ENCODE data around the gene ESPN.
A peak's percentile ranks its signal among the peaks of the same experiment; 100 is the strongest.

ESPN gene

GRCh38 chr1:6460301-6461050 is 35.9 kb downstream of the ESPN start:
- TF ChIP-seq CTCF (conservative IDR thresholded peaks at IDR 0.05) = no peak
- no peak overlapping the region for H3K27ac ChIP-seq

GRCh38 chr1:6461051-6461530 is 36.5 kb downstream of the ESPN start:
- no peak overlapping the region for H3K27ac ChIP-seq
- no peak for TF ChIP-seq CTCF (conservative IDR thresholded peaks at IDR 0.05)

DNA sequence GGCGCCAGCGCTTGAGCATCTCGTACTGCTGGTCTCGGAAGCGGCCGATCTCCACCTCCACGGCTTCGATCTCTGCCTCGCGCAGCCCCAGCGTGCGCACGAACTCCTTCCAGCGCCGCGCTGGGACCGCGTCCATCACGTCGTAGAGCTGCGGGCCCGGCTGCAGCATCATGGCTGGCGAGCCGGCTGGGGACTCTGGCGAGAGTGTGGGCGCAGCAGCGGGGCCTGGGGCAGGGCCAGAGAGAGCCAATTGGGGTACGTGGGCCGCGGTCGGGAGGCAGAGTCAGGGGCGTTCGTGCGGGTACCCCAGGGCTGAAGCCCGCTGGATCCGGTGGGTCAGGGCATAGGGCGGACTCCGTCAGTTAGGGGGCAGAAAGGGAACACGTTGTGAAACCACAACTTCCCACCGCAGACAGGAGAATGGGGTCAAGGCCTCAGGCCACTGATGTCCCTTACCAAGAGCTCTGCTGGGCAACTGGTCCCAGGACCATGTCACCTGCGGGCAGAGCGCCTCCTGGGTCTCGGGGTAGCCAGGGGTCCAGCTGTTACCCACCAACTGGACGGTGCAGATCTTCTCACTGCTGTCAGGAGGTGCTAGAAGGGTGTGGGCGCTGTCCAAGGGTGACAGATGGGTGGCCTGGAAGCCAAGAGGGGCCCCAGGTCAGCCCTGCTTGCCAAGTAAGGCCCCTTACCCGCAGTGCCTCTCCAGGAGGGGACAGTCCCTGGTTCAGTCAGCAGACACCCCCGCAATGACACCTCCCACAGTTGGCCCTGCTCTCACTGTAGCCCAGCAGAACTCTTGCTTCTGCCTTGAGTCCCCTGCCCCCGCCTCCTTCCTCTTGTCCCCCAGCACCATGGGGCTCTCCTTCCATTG is 37.2 kb downstream of the ESPN start:
- TF ChIP-seq CTCF (conservative IDR thresholded peaks at IDR 0.05) = no peak
- H3K27ac ChIP-seq = no peak overlapping the region

DNA sequence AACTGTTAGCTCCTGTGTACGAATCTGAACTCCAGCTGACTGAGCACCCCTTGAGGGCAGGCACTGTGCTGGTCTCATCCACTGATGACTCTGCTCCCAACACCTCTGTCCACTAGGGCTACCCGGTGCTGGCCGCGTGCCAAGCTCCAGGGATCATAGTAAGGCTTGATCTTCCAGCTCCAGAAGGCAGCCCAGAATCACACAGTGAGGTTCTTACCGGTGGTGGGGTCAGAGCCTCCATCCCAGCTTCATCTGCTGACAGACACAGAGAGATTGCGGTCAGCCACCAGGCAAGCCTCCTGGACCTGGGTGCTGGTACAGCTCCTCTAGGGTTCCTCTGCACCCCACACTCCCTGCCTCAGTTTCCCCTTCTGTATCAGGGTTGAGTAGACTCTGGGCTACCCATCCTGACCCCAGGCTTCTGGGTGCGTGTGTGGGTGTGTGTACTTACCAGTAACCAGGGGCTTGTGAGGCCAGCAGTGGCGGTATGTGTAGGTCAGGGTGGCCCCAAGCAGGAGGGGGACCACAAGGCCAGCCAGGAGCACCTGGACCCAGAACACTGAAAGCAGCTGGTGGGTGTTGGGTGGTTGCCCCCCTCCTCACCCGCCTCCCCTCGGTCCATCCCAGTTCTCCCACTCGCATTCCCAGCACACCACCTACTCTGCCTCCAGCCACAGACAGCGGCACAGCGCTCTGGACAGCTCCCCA is 38.0 kb downstream of the ESPN start:
- no peak for TF ChIP-seq CTCF (conservative IDR thresholded peaks at IDR 0.05)
- no peak overlapping the region for H3K27ac ChIP-seq

DNA sequence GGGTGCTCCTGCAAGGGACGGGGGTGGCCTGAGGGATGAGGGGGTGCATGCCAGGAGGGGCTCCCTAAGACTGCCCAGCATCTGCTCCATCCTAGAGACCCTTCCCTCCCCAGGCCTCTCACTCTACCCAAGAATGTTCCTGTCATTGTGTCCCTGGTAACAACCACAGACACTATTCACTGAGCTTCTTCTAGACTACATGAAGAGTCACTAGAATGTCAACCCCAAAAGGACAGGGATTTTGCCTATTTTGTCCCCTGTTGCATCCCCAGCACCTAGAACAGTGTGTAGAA is 38.5 kb downstream of the ESPN start:
- no peak for TF ChIP-seq CTCF (conservative IDR thresholded peaks at IDR 0.05)
- no peak overlapping the region for H3K27ac ChIP-seq

DNA sequence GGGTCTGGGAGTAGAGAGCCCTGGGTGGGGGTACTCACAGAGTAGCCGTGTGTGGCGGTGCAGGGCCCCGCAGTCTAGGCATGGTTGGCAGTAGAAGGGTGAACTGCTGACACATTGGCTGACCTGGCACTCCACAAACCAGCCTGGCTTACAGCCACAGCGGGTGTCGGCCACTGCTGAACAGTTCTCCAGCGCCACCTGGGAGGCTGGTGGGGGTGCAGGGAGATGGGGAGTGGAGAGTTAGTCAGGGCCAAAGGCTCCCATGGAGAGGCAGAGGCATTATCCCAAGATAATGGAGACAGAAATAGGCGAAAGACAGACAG is 39.9 kb downstream of the ESPN start:
- TF ChIP-seq CTCF (conservative IDR thresholded peaks at IDR 0.05) = peak; percentile 24; the same call in 1 of the 2 replicates
- no peak overlapping the region; the same call in 1 of the 2 replicates for H3K27ac ChIP-seq

- no peak overlapping the region for H3K27ac ChIP-seq
- no peak for TF ChIP-seq CTCF (conservative IDR thresholded peaks at IDR 0.05)
Observed at GRCh38 chr1:6464915-6465314, 40.3 kb downstream of the ESPN start.
